Myometrial cell (primary cell): ENCODE data around the gene AQP5. TPM values are rescaled to one million over a fixed set of nuclear protein-coding genes. Genes with fewer than 3 reads are reported as not detected.

Experiments used
- total RNA-seq: library from RNA; depleted of rRNA; stranded (reverse); fragments of >200 nt; gene quantifications from 2 replicates; pipeline ENCODE4 v1.2.3, GENCODE V29; 2015

AQP5 gene
- not detected in 2 replicates for total RNA-seq

GRCh38 chr12:49961111-49961922 is at the start of gene AQP5:
Gene AQP5 (plus strand): TSS chr12:49961872. CDS start chr12:49962018, 146 bp downstream.

GRCh38 chr12:49950273-49951251 is 11.1 kb upstream of the AQP5 start, which contains the start of gene AQP2:
Gene AQP2 (plus strand): TSS chr12:49950737. CDS start chr12:49950831, 94 bp downstream.

GRCh38 chr12:49972641-49973360 is 11.1 kb downstream of the AQP5 start, which contains the start of gene AQP6:
Gene AQP6 (plus strand): TSS chr12:49972947. CDS start chr12:49973174, 227 bp downstream.

Other genes with a start within 250 kb of the AQP5 start
- 530 and 567 TPM in 2 replicates for gene TMBIM6, start 220.3 kb upstream of the AQP5 start, total RNA-seq
- 22.3 and 25.9 TPM in 2 replicates for gene NCKAP5L, start 133.5 kb upstream of the AQP5 start, total RNA-seq
- gene BCDIN3D, start 118.8 kb upstream of the AQP5 start, total RNA-seq, result 2.0 and 2.5 TPM in 2 replicates
- gene FAIM2, start 58.0 kb upstream of the AQP5 start, total RNA-seq, result 0.29 and 0.71 TPM in 2 replicates
- gene AQP2, start 11.1 kb upstream of the AQP5 start, total RNA-seq, result not detected in 2 replicates
- not detected in 2 replicates for gene AQP6, start 11.1 kb downstream of the AQP5 start, total RNA-seq
- gene RACGAP1, start 63.6 kb downstream of the AQP5 start, total RNA-seq, result 53.0 and 62.6 TPM in 2 replicates
- 1.4 TPM in 2 replicates for gene ASIC1, start 95.7 kb downstream of the AQP5 start, total RNA-seq
- gene SMARCD1, start 123.5 kb downstream of the AQP5 start, total RNA-seq, result 30.3 and 54.5 TPM in 2 replicates
- 0.18 TPM in 1 of 2 replicates, not detected in the other for gene GPD1, start 142.1 kb downstream of the AQP5 start, total RNA-seq
- 45.3 and 45.9 TPM in 2 replicates for gene COX14, start 150.4 kb downstream of the AQP5 start, total RNA-seq
- 34.9 and 38.9 TPM in 2 replicates for gene CERS5, start 205.5 kb downstream of the AQP5 start, total RNA-seq